ENCODE results near the gene GSDME.

GSDME gene

DNA sequence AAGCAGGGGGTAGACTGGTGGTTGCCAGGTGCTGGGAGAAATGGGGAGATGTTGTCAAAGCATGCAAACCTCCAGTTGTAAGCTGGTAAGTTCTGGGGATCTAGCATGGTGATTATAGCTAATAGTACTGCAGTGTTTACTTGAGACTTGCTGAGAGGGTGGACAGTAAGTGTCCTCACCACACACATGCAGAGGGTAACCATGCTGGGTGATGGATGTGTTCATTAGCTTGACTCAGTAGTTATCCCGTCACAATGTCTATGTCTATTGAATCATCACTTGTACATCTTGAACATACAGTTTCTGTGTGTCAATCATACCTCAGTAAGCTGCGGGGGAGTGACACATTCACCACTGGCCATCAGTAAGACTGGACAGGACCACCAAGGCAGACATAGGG lies 42.1 kb downstream of the GSDME start:
- H3K9me3 ChIP-seq (ENCODE audit: control insufficient read depth in 2 of 2, low read length in 2 of 2) = no peaks in the 10 kb centered on the region
- no peaks in the 10 kb centered on the region for H3K4me1 ChIP-seq (ENCODE audit: control insufficient read depth in 2 of 2, insufficient read depth in 2 of 2, low read length in 2 of 2)
- peaks cover 0 to 2% of the 10 kb centered on the region in 2 donors for H3K27me3 ChIP-seq (ENCODE audit: control insufficient read depth in 2 of 2, insufficient read depth in 2 of 2, low read length in 2 of 2)
- H3K36me3 ChIP-seq (ENCODE audit: control insufficient read depth in 2 of 2, insufficient read depth in 2 of 2, low read length in 2 of 2) = no peaks in the 10 kb centered on the region
- H3K27ac ChIP-seq (ENCODE audit: low read depth in 2 of 2, low read length in 2 of 2) = no peak overlapping the region
- no peak overlapping the region for H3K4me3 ChIP-seq (ENCODE audit: low read length in 2 of 2)
- H3K9ac ChIP-seq (ENCODE audit: low read depth in 1 of 2, low read length in 2 of 2) = no peak overlapping the region

DNA sequence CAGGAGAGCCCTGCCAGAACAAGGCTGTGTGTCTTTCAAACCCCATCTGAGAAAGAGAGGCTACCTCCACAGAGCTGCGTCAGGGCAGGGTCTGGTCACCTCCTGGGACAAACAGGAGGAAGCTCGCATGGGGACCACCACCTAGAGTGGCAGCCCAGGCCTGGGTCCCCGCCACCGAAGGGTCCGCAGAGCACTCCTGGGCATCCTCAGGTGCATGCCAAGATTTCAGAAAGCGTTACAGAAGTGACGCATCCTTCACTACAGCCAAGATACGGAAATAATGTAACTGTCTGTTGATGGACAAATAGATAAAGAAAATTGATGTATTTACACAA lies 42.6 kb downstream of the GSDME start:
- Histone ChIP-seq H3K27me3 (ENCODE audit: control insufficient read depth in 2 of 2, insufficient read depth in 2 of 2, low read length in 2 of 2) (peaks cover 2 to 3% of the 10 kb centered on the region in 2 donors), H3K27ac (ENCODE audit: low read depth in 2 of 2, low read length in 2 of 2) (no peak overlapping the region), H3K9me3 (ENCODE audit: control insufficient read depth in 2 of 2, low read length in 2 of 2) (no peaks in the 10 kb centered on the region), H3K4me1 (ENCODE audit: control insufficient read depth in 2 of 2, insufficient read depth in 2 of 2, low read length in 2 of 2) (no peaks in the 10 kb centered on the region), H3K4me3 (ENCODE audit: low read length in 2 of 2) (no peak overlapping the region), H3K9ac (ENCODE audit: low read depth in 1 of 2, low read length in 2 of 2) (no peak overlapping the region), H3K36me3 (ENCODE audit: control insufficient read depth in 2 of 2, insufficient read depth in 2 of 2, low read length in 2 of 2) (no peaks in the 10 kb centered on the region)

- H3K9ac ChIP-seq (ENCODE audit: low read depth in 1 of 2, low read length in 2 of 2) = no peak overlapping the region
- H3K36me3 ChIP-seq (ENCODE audit: control insufficient read depth in 2 of 2, insufficient read depth in 2 of 2, low read length in 2 of 2) = no peaks in the 10 kb centered on the region
- no peaks in the 10 kb centered on the region for H3K9me3 ChIP-seq (ENCODE audit: control insufficient read depth in 2 of 2, low read length in 2 of 2)
- H3K4me3 ChIP-seq (ENCODE audit: low read length in 2 of 2) = no peak overlapping the region
- H3K27me3 ChIP-seq (ENCODE audit: control insufficient read depth in 2 of 2, insufficient read depth in 2 of 2, low read length in 2 of 2) = peaks cover 2 to 3% of the 10 kb centered on the region in 2 donors
- no peak overlapping the region for H3K27ac ChIP-seq (ENCODE audit: low read depth in 2 of 2, low read length in 2 of 2)
- H3K4me1 ChIP-seq (ENCODE audit: control insufficient read depth in 2 of 2, insufficient read depth in 2 of 2, low read length in 2 of 2) = no peaks in the 10 kb centered on the region
These were observed 43.2 kb downstream of the GSDME start for GRCh38 chr7:24713850-24714675.

DNA sequence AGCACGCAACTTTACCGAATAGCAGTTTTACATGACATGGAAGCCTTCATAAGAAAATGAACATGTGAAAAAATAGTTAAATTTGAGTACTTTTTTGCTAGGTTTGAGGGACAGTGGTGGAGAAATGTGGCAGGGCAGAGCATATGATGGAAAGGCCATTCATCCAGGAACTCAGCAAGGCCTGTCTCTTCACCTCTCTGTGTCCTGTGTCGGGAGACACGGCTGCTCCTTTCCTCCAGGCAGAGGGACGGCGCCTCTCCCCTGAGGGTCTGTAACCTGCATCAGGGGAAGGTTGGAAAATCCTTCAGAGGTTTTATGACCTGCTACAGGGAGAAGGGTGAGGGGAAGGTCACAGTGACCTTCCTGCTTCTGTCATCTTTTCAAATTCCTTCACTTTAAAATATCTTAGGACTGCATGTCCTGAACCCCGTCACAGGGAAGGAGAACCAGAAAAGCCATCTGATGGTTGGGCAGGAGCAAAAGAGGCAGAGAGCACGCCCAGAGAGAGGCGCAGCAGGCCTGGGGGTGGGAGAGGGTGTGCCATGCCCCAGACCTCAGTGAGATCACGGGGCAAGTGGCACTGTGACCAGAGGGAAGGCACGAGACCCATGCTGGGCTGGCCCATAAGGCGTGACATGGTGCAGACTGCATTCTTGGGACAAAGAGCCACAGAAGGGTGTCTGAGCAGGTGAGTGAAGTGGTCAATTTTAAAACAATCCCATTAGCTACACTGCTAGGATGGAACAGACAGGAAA lies 44.0 kb downstream of the GSDME start:
- Histone ChIP-seq H3K4me1 (ENCODE audit: control insufficient read depth in 2 of 2, insufficient read depth in 2 of 2, low read length in 2 of 2) (no peaks in the 10 kb centered on the region), H3K9ac (ENCODE audit: low read depth in 1 of 2, low read length in 2 of 2) (no peak overlapping the region), H3K27me3 (ENCODE audit: control insufficient read depth in 2 of 2, insufficient read depth in 2 of 2, low read length in 2 of 2) (peaks cover 0 to 3% of the 10 kb centered on the region in 2 donors), H3K36me3 (ENCODE audit: control insufficient read depth in 2 of 2, insufficient read depth in 2 of 2, low read length in 2 of 2) (no peaks in the 10 kb centered on the region), H3K9me3 (ENCODE audit: control insufficient read depth in 2 of 2, low read length in 2 of 2) (no peaks in the 10 kb centered on the region), H3K27ac (ENCODE audit: low read depth in 2 of 2, low read length in 2 of 2) (no peak overlapping the region), H3K4me3 (ENCODE audit: low read length in 2 of 2) (no peak overlapping the region)

DNA sequence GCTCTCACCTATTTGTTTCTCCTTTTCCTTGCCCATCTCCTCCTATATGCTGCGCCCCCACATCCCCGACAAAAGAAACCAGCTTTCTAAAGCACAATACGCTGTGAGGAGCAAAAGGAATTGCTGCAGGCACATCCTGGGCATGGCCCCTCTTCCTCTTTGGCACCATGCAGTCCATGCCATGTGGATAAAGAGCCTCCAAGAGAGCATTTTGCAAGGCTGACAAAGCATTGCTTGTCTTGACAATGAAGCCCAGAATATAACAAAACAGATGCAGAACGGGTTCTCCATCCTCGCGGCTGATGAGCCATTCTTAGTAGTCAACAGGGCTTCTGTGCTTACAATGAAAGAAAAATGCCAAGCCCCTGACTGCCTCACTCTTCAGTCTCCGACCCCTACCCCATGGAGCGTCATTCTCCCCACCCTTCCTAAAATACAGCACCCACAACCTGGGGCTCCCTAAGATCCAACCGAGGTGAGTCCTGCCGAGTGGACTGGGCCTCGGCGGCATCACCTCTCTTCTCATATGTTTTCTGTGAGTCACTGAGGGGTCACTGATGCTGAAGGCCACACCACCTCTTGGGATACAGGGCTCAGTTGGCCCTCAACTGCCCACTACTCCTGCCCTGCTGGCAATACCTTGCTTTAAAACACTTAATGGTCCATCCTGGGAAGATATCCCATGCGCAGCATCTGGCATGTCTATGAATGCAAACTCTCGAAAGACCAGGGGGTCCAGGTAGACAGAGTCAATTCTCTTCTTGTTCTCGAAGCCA lies 47.5 kb downstream of the GSDME start:
- Histone ChIP-seq H3K27ac (ENCODE audit: low read depth in 2 of 2, low read length in 2 of 2) (no peak overlapping the region), H3K4me3 (ENCODE audit: low read length in 2 of 2) (no peak overlapping the region), H3K9ac (ENCODE audit: low read depth in 1 of 2, low read length in 2 of 2) (no peak overlapping the region), H3K4me1 (ENCODE audit: control insufficient read depth in 2 of 2, insufficient read depth in 2 of 2, low read length in 2 of 2) (no peaks in the 10 kb centered on the region), H3K9me3 (ENCODE audit: control insufficient read depth in 2 of 2, low read length in 2 of 2) (no peaks in the 10 kb centered on the region), H3K27me3 (ENCODE audit: control insufficient read depth in 2 of 2, insufficient read depth in 2 of 2, low read length in 2 of 2) (peaks cover 0 to 3% of the 10 kb centered on the region in 2 donors), H3K36me3 (ENCODE audit: control insufficient read depth in 2 of 2, insufficient read depth in 2 of 2, low read length in 2 of 2) (no peaks in the 10 kb centered on the region)

- no peak overlapping the region for H3K4me3 ChIP-seq (ENCODE audit: low read length in 2 of 2)
- no peaks in the 10 kb centered on the region for H3K4me1 ChIP-seq (ENCODE audit: control insufficient read depth in 2 of 2, insufficient read depth in 2 of 2, low read length in 2 of 2)
- H3K27me3 ChIP-seq (ENCODE audit: control insufficient read depth in 2 of 2, insufficient read depth in 2 of 2, low read length in 2 of 2) = peaks cover 0 to 3% of the 10 kb centered on the region in 2 donors
- no peak overlapping the region for H3K9ac ChIP-seq (ENCODE audit: low read depth in 1 of 2, low read length in 2 of 2)
- H3K27ac ChIP-seq (ENCODE audit: low read depth in 2 of 2, low read length in 2 of 2) = no peak overlapping the region
- H3K9me3 ChIP-seq (ENCODE audit: control insufficient read depth in 2 of 2, low read length in 2 of 2) = no peaks in the 10 kb centered on the region
- H3K36me3 ChIP-seq (ENCODE audit: control insufficient read depth in 2 of 2, insufficient read depth in 2 of 2, low read length in 2 of 2) = no peaks in the 10 kb centered on the region
These were observed 48.2 kb downstream of the GSDME start for GRCh38 chr7:24709051-24709450.

- Histone ChIP-seq H3K27me3 (ENCODE audit: control insufficient read depth in 2 of 2, insufficient read depth in 2 of 2, low read length in 2 of 2) (peaks cover 0 to 3% of the 10 kb centered on the region in 2 donors), H3K9ac (ENCODE audit: low read depth in 1 of 2, low read length in 2 of 2) (no peak overlapping the region), H3K9me3 (ENCODE audit: control insufficient read depth in 2 of 2, low read length in 2 of 2) (no peaks in the 10 kb centered on the region), H3K4me1 (ENCODE audit: control insufficient read depth in 2 of 2, insufficient read depth in 2 of 2, low read length in 2 of 2) (no peaks in the 10 kb centered on the region), H3K36me3 (ENCODE audit: control insufficient read depth in 2 of 2, insufficient read depth in 2 of 2, low read length in 2 of 2) (no peaks in the 10 kb centered on the region), H3K4me3 (ENCODE audit: low read length in 2 of 2) (no peak overlapping the region), H3K27ac (ENCODE audit: low read depth in 2 of 2, low read length in 2 of 2) (no peak overlapping the region)
These were observed 49.2 kb downstream of the GSDME start for GRCh38 chr7:24707988-24708615.

DNA sequence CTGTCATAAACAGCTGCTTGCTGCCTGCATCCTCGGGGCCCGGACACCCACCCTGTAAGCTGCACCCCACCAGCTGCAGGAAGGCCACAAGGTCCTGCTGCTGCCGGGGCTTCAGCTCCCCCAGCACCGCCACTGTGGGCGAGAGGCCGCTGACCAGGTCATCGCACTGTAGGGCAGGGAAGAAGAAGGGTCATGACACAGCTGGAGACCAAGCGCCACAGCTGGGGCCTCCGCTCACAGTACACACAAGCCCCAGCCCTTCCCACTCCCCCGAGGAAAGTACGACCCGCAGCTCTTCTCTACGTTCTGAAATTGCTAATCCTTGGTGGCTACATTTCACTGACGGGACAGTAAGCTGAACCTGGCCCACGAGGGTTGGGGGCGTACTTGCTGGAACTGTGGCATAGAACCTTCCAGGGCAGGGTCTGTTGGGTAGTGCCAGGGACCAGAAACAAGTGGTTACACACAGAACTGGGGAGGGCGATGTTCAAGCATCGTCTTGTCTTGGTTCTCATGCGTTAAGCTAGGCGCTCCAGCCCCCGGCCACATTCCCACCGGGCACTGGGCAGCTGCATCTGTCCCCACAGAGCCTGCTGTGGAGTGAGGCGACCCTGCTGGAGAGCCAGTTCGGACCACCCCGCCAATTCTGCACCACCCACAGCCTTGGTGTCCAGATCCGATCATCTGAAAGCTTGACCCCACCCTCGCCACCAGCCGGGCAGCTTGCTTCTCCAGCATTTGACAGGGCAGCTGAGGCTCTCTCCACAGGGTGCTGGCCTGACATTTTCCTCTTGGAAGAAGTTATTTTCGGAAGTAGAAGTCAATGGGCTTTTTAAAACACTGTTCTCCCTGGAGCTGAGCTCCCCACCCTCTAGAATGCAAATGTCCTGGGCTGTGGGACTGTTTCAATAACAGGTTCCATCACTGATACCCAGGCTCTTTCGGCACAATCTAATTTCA lies 50.8 kb downstream of the GSDME start:
- H3K4me3 ChIP-seq (ENCODE audit: low read length in 2 of 2) = no peak overlapping the region
- no peak overlapping the region for H3K9ac ChIP-seq (ENCODE audit: low read depth in 1 of 2, low read length in 2 of 2)
- no peaks in the 10 kb centered on the region for H3K4me1 ChIP-seq (ENCODE audit: control insufficient read depth in 2 of 2, insufficient read depth in 2 of 2, low read length in 2 of 2)
- H3K36me3 ChIP-seq (ENCODE audit: control insufficient read depth in 2 of 2, insufficient read depth in 2 of 2, low read length in 2 of 2) = no peaks in the 10 kb centered on the region
- no peaks in the 10 kb centered on the region for H3K9me3 ChIP-seq (ENCODE audit: control insufficient read depth in 2 of 2, low read length in 2 of 2)
- no peak overlapping the region for H3K27ac ChIP-seq (ENCODE audit: low read depth in 2 of 2, low read length in 2 of 2)
- H3K27me3 ChIP-seq (ENCODE audit: control insufficient read depth in 2 of 2, insufficient read depth in 2 of 2, low read length in 2 of 2) = peaks cover 0 to 3% of the 10 kb centered on the region in 2 donors

GRCh38 chr7:24705461-24705954 lies 51.8 kb downstream of the GSDME start:
- no peak overlapping the region for H3K4me3 ChIP-seq (ENCODE audit: low read length in 2 of 2)
- no peak overlapping the region for H3K9ac ChIP-seq (ENCODE audit: low read depth in 1 of 2, low read length in 2 of 2)

More at GRCh38 chr7:24705461-24705954, 51.8 kb downstream of the GSDME start:
- Histone ChIP-seq H3K27ac (ENCODE audit: low read depth in 2 of 2, low read length in 2 of 2) (no peak overlapping the region), H3K9me3 (ENCODE audit: control insufficient read depth in 2 of 2, low read length in 2 of 2) (no peaks in the 10 kb centered on the region), H3K36me3 (ENCODE audit: control insufficient read depth in 2 of 2, insufficient read depth in 2 of 2, low read length in 2 of 2) (no peaks in the 10 kb centered on the region), H3K4me1 (ENCODE audit: control insufficient read depth in 2 of 2, insufficient read depth in 2 of 2, low read length in 2 of 2) (no peaks in the 10 kb centered on the region), H3K27me3 (ENCODE audit: control insufficient read depth in 2 of 2, insufficient read depth in 2 of 2, low read length in 2 of 2) (peaks cover 0 to 3% of the 10 kb centered on the region in 2 donors)

Data from mucosa of rectum (tissue), 2 donors.